HepG2 (cell line): Measurements from ENCODE around the gene LIMK2.

Experiments
- DPF2 ChIP-seq: sonication (generic); formaldehyde crosslinking; IDR thresholded peaks from 2 replicates; pipeline ENCODE4 v1.4.0; 2020; ENCODE audit warnings: mild to moderate bottlenecking, low read depth, missing genetic modification reagents, borderline replicate concordance
- EP300 ChIP-seq, 3 experiments: sonication (generic) in 1 of 3; formaldehyde crosslinking in 1 of 3; IDR thresholded peaks; 2 replicates each; pipeline versions ENCODE4 v1.5.1 to v1.6.1; 2011 to 2020; ENCODE audit warnings: low read depth in 2 of 3, low read length in 2 of 3, borderline replicate concordance in 1 of 3, improper control_type of control experiment in 1 of 3, mild to moderate bottlenecking in 1 of 3, missing genetic modification reagents in 1 of 3, moderate library complexity in 1 of 3
- GPN1 ChIP-seq: sonication (generic); formaldehyde crosslinking; IDR thresholded peaks from 2 replicates; pipeline ENCODE4 v1.5.1; 2020; ENCODE audit warnings: missing genetic modification reagents, borderline replicate concordance
- HDAC2 ChIP-seq: sonication (generic); formaldehyde crosslinking; IDR thresholded peaks from 2 replicates; pipeline ENCODE4 v1.4.0; 2020; ENCODE audit warnings: missing genetic modification reagents
- POLR2AphosphoS5 ChIP-seq: IDR thresholded peaks from 2 replicates; pipeline ENCODE4 v1.6.1; 2012; ENCODE audit warnings: low read depth, low read length
- RAD51 ChIP-seq: fragments of 450-650 bp; IDR thresholded peaks from 2 replicates; pipeline ENCODE4 v1.6.1; 2016; ENCODE audit warnings: borderline replicate concordance
- RARA ChIP-seq: IDR thresholded peaks from 2 replicates; pipeline ENCODE4 v1.6.1; 2016; ENCODE audit warnings: missing genetic modification reagents, missing compliant biosample characterization
- RORA ChIP-seq: sonication (generic); formaldehyde crosslinking; IDR thresholded peaks from 2 replicates; pipeline ENCODE4 v1.5.0; 2020; ENCODE audit warnings: mild to moderate bottlenecking, missing genetic modification reagents, moderate library complexity
- ZNF280D ChIP-seq: sonication (generic); formaldehyde crosslinking; IDR thresholded peaks from 2 replicates; pipeline ENCODE4 v1.5.1; 2020; ENCODE audit warnings: mild to moderate bottlenecking, missing genetic modification reagents
- ZNF460 ChIP-seq: sonication (generic); formaldehyde crosslinking; IDR thresholded peaks from 2 replicates; pipeline ENCODE4 v1.5.1; 2020; ENCODE audit warnings: missing genetic modification reagents, mild to moderate bottlenecking, borderline replicate concordance
- ZNF639 ChIP-seq: conservative IDR thresholded peaks from 2 replicates; pipeline ENCODE4 v1.6.1; 2018; ENCODE audit warnings: missing genetic modification reagents
- TF ChIP-seq, protein P1 (sequence below): sonication (generic); formaldehyde crosslinking; IDR thresholded peaks from 2 replicates; pipeline ENCODE4 v1.9.0; 2021; ENCODE audit warnings: missing genetic modification reagents, borderline replicate concordance

GRCh38 chr22:31211482-31211861, 626 bp upstream of the LIMK2 start:
- TF ChIP-seq ZNF280D (no peak), RORA (CRISPR knock-in tag) (no peak), EP300 (IDR thresholded peaks at IDR 0.05; ENCODE audit: low read depth in 2 of 2, low read length in 2 of 2) (no peak), EP300 (CRISPR knock-in tag; IDR thresholded peaks at IDR 0.05; ENCODE audit: borderline replicate concordance) (no peak), RARA (CRISPR knock-in tag) (no peak), HDAC2 (no peak), ZNF460 (CRISPR knock-in tag) (no peak), POLR2AphosphoS5 (no peak), ZNF639 (CRISPR knock-in tag) (no peak), RAD51 (no peak), DPF2 (CRISPR knock-in tag) (no peak), GPN1 (CRISPR knock-in tag) (no peak)
- TF ChIP-seq, protein P1, sequence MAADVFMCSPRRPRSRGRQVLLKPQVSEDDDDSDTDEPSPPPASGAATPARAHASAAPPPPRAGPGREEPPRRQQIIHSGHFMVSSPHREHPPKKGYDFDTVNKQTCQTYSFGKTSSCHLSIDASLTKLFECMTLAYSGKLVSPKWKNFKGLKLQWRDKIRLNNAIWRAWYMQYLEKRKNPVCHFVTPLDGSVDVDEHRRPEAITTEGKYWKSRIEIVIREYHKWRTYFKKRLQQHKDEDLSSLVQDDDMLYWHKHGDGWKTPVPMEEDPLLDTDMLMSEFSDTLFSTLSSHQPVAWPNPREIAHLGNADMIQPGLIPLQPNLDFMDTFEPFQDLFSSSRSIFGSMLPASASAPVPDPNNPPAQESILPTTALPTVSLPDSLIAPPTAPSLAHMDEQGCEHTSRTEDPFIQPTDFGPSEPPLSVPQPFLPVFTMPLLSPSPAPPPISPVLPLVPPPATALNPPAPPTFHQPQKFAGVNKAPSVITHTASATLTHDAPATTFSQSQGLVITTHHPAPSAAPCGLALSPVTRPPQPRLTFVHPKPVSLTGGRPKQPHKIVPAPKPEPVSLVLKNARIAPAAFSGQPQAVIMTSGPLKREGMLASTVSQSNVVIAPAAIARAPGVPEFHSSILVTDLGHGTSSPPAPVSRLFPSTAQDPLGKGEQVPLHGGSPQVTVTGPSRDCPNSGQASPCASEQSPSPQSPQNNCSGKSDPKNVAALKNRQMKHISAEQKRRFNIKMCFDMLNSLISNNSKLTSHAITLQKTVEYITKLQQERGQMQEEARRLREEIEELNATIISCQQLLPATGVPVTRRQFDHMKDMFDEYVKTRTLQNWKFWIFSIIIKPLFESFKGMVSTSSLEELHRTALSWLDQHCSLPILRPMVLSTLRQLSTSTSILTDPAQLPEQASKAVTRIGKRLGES: no peak
